ENCODE results near the gene CLDN7.
A peak's percentile ranks its signal among the peaks of the same experiment; 100 is the strongest.

CLDN7 gene

DNA sequence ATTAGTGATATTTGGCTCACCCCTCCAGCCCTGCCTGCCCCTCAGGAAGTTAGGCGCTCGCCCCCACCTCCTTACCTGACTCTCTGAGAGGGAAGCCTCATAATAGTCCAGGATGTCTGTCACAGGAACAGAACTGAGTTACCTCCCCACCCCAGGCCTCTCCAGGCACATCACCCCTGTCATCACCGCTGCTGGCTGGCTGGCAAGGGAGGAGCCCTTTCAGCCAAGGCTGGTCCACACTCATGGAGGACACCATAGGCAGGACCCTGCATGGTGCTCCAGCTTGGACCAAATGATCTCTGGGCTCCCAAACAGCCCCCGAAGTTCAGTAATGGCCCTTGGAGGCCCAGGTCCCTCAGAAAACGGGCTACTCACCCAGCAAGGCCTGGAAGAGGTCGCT, 44.1 kb downstream of the CLDN7 start:
- no peak for DNase-seq

DNA sequence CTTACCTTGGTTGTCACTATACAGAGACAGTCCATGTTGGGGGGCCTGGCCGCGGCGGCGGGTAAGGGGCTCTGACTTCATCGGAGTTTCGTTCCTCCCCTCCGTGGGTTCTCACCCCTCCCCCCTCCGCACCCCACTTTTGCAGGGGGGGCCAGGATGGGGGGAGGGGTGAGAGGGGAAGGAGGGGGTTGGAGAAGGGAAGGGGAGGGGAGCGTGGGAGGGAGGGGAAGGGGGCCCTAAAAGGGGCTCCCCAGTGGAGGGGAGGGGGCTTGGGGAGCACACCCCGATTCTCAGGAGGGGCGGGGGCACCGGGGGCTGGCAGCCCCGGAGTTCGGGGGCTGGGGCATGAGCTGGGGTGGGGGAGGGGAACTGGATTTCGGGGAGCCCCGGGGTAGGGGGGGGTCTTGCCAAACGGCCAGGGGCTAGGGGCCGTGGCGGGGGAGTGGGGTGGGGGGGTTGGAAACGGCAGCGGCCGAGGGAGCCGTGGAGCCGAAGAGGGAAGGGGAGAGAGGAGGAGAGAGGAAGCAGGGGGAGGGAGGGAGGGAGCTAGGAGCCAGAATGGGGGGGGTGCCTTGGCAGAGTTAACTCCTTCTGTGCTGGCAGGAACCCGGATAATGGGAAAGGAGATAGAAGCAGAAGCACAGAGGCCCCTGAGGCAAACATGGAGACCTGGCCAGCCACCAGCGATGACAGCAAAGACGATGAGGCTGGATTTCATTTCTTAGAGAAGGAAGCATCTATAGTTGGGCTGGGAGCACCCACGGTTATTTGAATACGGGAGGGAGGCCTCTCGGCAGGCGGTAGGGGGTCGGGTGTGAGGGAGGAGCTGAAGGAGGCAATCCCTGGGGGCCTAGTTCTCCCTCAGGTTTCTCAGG, 44.9 kb downstream of the CLDN7 start:
- DNase-seq = peak; percentile 75

DNA sequence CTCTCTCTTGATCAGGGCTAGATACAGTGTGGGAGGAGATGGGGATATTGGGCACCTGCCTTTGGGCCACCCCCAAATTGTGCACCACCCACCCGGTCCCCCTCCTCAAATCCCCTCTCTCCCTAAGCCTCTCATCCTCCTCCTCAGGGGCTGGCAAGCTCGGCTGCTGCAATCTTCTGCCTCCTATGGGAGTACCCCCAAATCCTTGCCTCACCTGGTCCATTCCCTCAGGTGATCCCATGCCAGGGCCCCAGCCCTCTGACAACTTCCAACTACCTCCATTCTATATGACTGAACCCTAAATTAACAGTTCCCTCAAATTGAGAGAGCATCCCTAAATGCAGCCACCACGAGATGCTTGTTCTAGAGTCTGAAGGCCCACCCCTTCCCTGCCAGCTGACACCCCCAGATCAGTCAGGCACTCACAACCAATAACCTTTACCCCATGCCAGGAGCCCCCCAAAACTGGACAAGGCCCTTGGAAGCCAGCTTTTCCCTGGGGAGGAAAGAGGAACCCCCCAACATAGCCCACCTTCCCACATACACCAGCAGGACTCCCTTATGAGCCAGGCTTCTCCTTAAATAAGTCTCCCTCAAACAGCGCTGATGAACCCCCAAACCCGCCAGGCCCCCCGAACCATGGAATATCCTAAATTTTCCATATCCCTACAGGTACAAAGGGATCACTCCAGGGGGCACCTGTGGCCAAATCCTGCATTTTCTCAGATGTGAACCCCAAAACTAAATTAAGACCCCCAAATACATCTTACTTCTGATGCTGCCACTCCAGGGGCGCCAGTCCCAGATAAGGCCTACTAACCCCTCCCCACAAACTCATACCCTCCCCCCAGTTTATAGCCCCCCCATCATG, 45.8 kb downstream of the CLDN7 start:
- no peak for DNase-seq

DNA sequence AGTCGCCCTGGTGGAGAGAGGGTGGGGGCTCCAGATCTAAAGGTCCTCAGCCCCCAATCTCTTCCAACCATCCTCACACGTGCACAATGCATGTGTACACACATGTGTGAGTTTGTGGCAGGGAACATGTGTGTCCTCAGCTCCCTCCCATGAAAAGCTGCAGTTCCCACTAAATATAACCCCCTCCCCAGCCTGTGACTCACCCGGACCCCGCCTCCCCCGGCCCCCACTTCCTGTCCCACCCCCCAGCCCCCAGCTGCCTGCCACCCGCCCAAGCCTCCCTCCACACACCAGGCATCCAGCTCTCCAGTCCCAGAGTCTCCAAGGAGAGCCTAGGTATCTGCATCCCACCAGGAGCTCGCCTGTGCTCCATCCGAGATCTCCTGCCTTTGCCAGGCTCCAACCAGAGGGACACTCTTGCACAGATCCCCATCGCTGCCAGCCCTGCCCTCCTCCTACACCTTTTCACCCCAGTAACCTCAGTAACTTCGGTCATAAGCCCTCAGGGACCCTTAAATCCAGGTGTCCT, 46.6 kb downstream of the CLDN7 start:
- peak; percentile 62 for DNase-seq

DNA sequence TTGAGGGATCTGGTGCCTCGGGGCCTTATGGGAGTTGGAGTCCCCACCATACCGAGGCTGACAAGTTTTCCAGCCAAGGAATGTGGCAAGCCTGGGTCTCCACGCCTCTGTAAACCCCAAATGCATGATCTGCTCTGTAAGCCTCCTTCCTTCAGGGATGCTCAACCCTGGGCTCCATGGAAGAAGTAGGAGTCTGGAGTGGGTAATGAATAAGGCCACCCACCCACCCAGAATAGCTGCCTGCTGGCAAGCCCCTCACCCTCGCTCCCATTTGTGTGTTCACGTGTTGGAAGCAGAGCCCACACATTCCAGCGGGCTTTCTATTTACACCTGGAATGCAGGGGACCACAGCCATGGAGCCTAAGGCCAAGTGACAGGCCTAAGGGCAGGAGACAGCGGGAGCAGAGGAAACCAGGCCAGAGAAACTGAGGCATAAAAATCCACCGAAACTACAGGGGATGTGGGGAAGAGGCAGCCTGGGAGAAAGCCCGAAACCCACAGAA, 47.1 kb downstream of the CLDN7 start:
- no peak for DNase-seq

DNA sequence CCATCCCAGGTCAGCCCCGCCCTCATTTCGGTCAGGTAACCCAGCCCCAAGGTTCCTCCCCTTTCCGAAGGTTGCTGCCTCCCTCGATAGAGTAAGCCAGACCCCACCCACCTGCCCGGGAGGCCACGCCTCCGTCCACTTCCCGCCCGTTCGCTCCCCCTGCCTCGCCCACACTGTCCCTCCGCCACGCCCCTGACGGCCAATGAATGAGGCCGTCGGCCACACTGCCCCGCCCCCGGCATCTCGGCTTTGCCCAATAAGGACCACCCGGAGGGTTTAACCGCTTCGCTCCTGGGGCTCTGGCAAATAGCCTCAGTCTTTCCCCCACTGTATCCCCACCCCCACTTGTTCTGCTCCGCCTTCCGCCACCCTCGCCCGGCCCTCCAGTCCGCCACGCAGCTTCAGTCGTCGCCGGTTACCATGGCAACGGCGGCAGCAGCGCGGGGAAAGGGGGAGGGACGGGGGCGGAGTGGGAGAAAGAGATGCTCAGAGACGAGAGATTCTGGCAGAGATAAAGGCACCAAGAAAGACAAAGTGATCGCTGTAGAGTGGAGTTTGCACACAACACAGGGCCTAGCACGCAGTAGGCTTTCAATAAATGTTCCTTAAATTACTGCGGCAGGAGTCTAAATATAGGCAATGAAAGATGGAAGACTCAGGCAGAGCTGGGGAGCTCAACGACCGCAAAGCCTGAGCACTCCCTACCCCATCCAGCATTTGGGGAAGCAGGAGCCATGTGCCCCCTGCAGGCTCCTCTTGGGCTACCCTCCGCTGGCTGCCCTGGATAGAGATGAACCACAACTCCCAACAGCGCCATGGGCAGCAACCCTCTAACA, 47.8 kb downstream of the CLDN7 start:
- peak; percentile 97 for DNase-seq

DNA sequence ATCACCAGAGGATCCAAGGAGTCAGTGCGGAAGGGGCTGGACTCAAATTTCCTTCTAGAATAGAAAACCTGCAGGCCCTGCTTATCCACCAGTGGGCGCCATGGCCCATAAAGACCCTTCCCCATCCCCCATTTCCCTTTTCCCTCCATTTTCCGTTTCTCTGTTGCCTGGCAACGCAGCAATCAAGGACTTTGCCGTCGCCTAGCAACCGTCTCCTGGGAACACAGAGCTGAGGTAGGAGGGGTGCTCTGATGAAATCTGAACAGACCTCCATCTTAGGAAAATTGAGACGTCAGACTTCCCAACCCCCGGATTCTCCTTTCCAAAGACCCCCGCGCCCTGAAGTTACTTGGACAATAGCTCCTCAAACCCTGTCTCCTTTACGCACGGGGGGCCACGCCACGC, 48.4 kb downstream of the CLDN7 start:
- DNase-seq = peak; percentile 96

DNA sequence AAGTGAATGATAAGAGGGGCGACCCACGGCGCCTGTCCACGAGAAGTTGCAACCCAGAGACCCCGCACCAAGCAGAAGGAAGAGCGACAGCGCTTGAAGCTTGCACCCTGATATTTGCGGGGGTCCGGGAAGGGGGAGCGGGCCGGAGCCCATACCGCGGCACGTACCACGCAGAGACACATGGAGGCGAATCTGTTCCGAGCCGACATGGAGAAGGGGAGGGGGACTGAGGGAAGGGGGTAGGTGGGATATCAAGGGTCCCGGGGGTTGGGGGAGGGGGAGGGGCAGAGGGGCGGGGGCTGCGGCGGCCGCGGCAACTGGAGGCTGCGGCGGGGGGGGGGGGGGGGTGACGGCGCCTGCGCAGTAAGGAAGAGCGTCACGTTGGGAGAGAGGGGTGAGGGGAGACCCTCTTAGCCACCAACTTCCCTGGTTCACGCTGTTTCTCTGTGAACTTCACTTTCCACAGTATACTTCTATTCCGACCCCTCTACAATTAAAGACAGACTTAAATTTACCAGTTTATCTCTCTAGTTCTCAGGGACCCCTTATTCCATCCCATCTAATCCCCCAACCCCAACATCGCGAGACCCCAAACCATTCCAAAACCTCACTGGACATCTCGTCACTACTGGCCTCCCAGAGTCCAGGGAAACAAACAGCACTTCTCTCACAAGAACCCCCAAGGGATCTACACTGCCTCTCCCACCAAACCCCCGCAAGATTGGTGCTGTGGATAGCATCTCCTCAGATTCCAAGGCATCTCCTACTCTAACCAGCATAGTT, 50.6 kb downstream of the CLDN7 start:
- peak; percentile 35 for DNase-seq
